Suprapubic skin (tissue), 4 donors: ENCODE measurements around the gene OR5K4. TPM values are rescaled to one million over a fixed set of nuclear protein-coding genes. Genes with fewer than 3 reads are reported as not detected.

ENCODE experiments used
- DNase-seq, 2 donors: peaks; one replicate each; pipeline ENCODE4 v3.0.0-alpha.2; 2019; ENCODE audit warnings: low spot score in 2 of 2
- H3K27ac ChIP-seq: fragments of 200-600 bp; sonication (generic); one replicate; pipeline ENCODE4 v1.5.1; 2019
- H3K27me3 ChIP-seq: fragments of 200-600 bp; sonication (generic); one replicate; pipeline ENCODE4 v1.5.1; 2019
- H3K36me3 ChIP-seq: fragments of 200-600 bp; sonication (generic); one replicate; pipeline ENCODE4 v1.5.1; 2019
- H3K4me1 ChIP-seq: fragments of 200-600 bp; sonication (generic); one replicate; pipeline ENCODE4 v1.5.1; 2019
- H3K4me3 ChIP-seq: fragments of 200-600 bp; sonication (generic); one replicate; pipeline ENCODE4 v1.5.1; 2019; ENCODE audit warnings: mild to moderate bottlenecking
- H3K9me3 ChIP-seq: fragments of 200-600 bp; sonication (generic); one replicate; pipeline ENCODE4 v1.5.1; 2019
- CTCF ChIP-seq, 2 donors: fragments of 200-600 bp in 1 of 2; fragments of 450-650 bp in 1 of 2; sonication (generic) in 1 of 2; IDR thresholded peaks; one replicate each; pipeline ENCODE4 v1.5.1; 2016 to 2019; ENCODE audit warnings: antibody characterized with exemption in 2 of 2, mild to moderate bottlenecking in 1 of 2, moderate library complexity in 1 of 2
- EP300 ChIP-seq: sonication (generic); formaldehyde crosslinking; IDR thresholded peaks from one replicate; pipeline ENCODE4 v1.6.1; 2017; ENCODE audit warnings: antibody characterized with exemption
- POLR2A ChIP-seq, 2 donors: fragments of 450-650 bp; IDR thresholded peaks; one replicate each; pipeline ENCODE4 v1.6.1; 2017; ENCODE audit warnings: antibody characterized with exemption in 2 of 2, mild to moderate bottlenecking in 2 of 2, moderate library complexity in 2 of 2
- POLR2AphosphoS5 ChIP-seq, 3 donors: sonication (generic); formaldehyde crosslinking; IDR thresholded peaks; one replicate each; pipeline ENCODE4 v1.6.1; 2017; ENCODE audit warnings: antibody characterized with exemption in 3 of 3
- WGBS: methylation state at CpG from one replicate; pipeline ENCODE4 v1.1.5; 2018; 5-methylcytosine and 5-hydroxymethylcytosine counted together
- total RNA-seq, 4 donors: library from RNA; depleted of rRNA; stranded (reverse); fragments of >200 nt; gene quantifications; one replicate each; pipeline ENCODE4 v1.1.0, GENCODE V29; 2016

The OR5K4 gene
- total RNA-seq, 4 donors from 2014 or later, result not detected

- TF ChIP-seq POLR2A (IDR thresholded peaks at IDR 0.05) (no peak), EP300 (no peak), POLR2AphosphoS5 (IDR thresholded peaks at IDR 0.05) (no peak), CTCF (IDR thresholded peaks at IDR 0.05) (no peak)
- DNase-seq, result no peak
Measured at GRCh38 chr3:98326105-98326893, 27.4 kb upstream of the OR5K4 start.

GRCh38 chr3:98326945-98327344, 26.7 kb upstream of the OR5K4 start:
- no peak for DNase-seq
- TF ChIP-seq POLR2AphosphoS5 (IDR thresholded peaks at IDR 0.05) (no peak), CTCF (IDR thresholded peaks at IDR 0.05) (no peak), POLR2A (IDR thresholded peaks at IDR 0.05) (no peak), EP300 (no peak)
- Histone ChIP-seq H3K4me1 (no peaks in the 10 kb centered on the region), H3K27ac (no peak overlapping the region), H3K9me3 (no peaks in the 10 kb centered on the region), H3K36me3 (no peaks in the 10 kb centered on the region), H3K4me3 (no peak overlapping the region), H3K27me3 (peaks cover 4% of the 10 kb centered on the region)

More at GRCh38 chr3:98326105-98326893, 27.4 kb upstream of the OR5K4 start:
- WGBS, result 75% methylated on average over 2 of the region's 2 CpGs
- no peak overlapping the region for H3K27ac ChIP-seq
- no peaks in the 10 kb centered on the region for H3K4me1 ChIP-seq
- no peak overlapping the region for H3K4me3 ChIP-seq
- no peaks in the 10 kb centered on the region for H3K36me3 ChIP-seq
- peaks cover 4% of the 10 kb centered on the region for H3K27me3 ChIP-seq
- no peaks in the 10 kb centered on the region for H3K9me3 ChIP-seq

DNA sequence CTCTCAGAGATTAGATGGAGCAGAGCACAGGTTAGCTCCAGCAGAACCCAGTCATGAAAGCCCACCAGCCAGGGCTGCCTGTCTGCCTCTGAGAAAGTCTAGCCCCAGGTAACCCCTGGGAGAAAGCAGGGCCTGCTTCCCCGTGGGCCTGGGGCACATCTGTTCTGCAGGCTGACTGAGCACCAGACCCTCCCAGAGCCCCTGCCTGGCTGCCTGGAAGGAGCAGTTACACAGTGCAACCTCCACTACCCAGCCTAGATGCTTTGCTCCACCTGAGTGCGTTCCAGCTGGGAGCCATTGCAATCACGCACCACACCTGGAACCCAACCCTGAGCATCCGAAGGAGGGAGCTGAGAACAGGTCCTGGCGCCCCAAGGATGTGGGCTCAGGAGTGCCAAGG, 24.7 kb upstream of the OR5K4 start:
- H3K4me3 ChIP-seq, result no peak overlapping the region
- H3K27ac ChIP-seq, result no peak overlapping the region
- no peak for DNase-seq
- H3K27me3 ChIP-seq, result peaks cover 4% of the 10 kb centered on the region
- TF ChIP-seq EP300 (no peak), POLR2A (IDR thresholded peaks at IDR 0.05) (no peak), POLR2AphosphoS5 (IDR thresholded peaks at IDR 0.05) (no peak)
- H3K4me1 ChIP-seq, result no peaks in the 10 kb centered on the region
- WGBS, result no CpG with 5 or more reads among the region's 5 CpGs
- H3K36me3 ChIP-seq, result no peaks in the 10 kb centered on the region
- no peaks in the 10 kb centered on the region for H3K9me3 ChIP-seq

DNA sequence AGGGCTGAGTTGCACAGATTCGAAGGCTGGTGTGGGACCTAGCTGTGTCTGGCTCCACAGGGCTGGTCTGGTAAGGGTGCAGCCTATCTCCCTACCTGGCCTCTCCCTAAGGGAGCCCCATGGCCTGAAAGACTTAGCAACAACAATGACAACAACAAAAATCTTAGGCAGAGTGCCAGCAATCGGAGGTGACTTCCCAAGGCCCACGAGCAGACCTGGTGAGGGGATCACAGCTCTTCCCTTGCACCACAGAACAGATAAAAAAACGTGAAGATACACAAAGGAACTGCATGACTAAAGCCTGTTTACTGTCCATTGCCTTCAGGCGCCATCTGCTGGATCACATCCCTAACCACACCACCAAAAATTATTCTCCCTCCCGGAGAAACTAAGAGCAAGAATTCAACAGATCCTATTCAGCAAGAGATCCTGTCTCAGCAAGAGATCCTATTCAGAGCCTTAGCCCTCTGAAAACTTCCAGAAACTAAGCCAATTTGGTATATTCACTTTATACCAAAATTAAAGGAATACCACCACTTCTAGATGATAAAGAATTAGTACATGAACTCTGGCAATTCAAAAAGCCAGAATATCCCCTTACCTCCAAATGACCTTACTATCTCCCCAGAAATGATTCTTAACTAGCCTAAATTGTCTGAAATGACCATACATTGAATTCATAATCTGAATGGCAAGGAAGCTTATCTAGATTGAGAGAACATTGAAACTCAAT, 24.1 kb upstream of the OR5K4 start:
- TF ChIP-seq CTCF (IDR thresholded peaks at IDR 0.05), result peak; percentile 19 to 59
- TF ChIP-seq POLR2AphosphoS5 (IDR thresholded peaks at IDR 0.05), result no peak

GRCh38 chr3:98331329-98331728, 22.3 kb upstream of the OR5K4 start:
- TF ChIP-seq CTCF (IDR thresholded peaks at IDR 0.05) (no peak), EP300 (no peak), POLR2AphosphoS5 (IDR thresholded peaks at IDR 0.05) (no peak), POLR2A (IDR thresholded peaks at IDR 0.05) (no peak)
- Histone ChIP-seq H3K9me3 (no peaks in the 10 kb centered on the region), H3K4me1 (no peaks in the 10 kb centered on the region), H3K4me3 (no peak overlapping the region), H3K27ac (no peak overlapping the region), H3K27me3 (peaks cover 4% of the 10 kb centered on the region), H3K36me3 (no peaks in the 10 kb centered on the region)
- DNase-seq, result no peak
- 96% methylated on average over 1 of the region's 1 CpG for WGBS

More for the DNA sequence above, 24.1 kb upstream of the OR5K4 start:
- Histone ChIP-seq H3K4me1 (no peaks in the 10 kb centered on the region), H3K36me3 (no peaks in the 10 kb centered on the region), H3K27me3 (peaks cover 4% of the 10 kb centered on the region), H3K4me3 (no peak overlapping the region), H3K9me3 (no peaks in the 10 kb centered on the region), H3K27ac (no peak overlapping the region)
- no peak for DNase-seq
- 3% methylated on average over 5 of the region's 6 CpGs for WGBS
